CD4-positive, alpha-beta T cell treated with Interferon alpha-2 for 1 hour (primary cell): Measurements from ENCODE around the gene SKOR1.

Source experiments
- DNase-seq, 2 donors: peaks; one replicate each; pipeline ENCODE4 v3.0.0-alpha.2; 2020 to 2022

The SKOR1 gene

GRCh38 chr15:67796196-67797127, 28.8 kb upstream of the SKOR1 start:
- DNase-seq: no peak

GRCh38 chr15:67799801-67800205, 25.5 kb upstream of the SKOR1 start:
- no peak for DNase-seq

- DNase-seq: no peak
Observed at GRCh38 chr15:67801142-67801541, 24.2 kb upstream of the SKOR1 start.

GRCh38 chr15:67801926-67802914, 23.1 kb upstream of the SKOR1 start:
- DNase-seq: no peak

GRCh38 chr15:67803299-67803698, 22.0 kb upstream of the SKOR1 start:
- DNase-seq: no peak

- no peak for DNase-seq
Observed at GRCh38 chr15:67803996-67804843, 21.1 kb upstream of the SKOR1 start.

- DNase-seq: no peak
Observed at GRCh38 chr15:67805008-67805665, 20.2 kb upstream of the SKOR1 start.

- no peak for DNase-seq
Observed at GRCh38 chr15:67805666-67806516, 19.4 kb upstream of the SKOR1 start.

GRCh38 chr15:67806536-67806935, 18.8 kb upstream of the SKOR1 start:
- DNase-seq: no peak

GRCh38 chr15:67807141-67807540, 18.2 kb upstream of the SKOR1 start:
- no peak for DNase-seq

GRCh38 chr15:67807836-67808235, 17.5 kb upstream of the SKOR1 start:
- no peak for DNase-seq

GRCh38 chr15:67808821-67809220, 16.5 kb upstream of the SKOR1 start:
- no peak for DNase-seq

GRCh38 chr15:67809441-67809840, 15.9 kb upstream of the SKOR1 start:
- DNase-seq: no peak

GRCh38 chr15:67809866-67810265, 15.4 kb upstream of the SKOR1 start:
- no peak for DNase-seq

- DNase-seq: no peak
Observed at GRCh38 chr15:67812241-67812644, 13.1 kb upstream of the SKOR1 start.

- DNase-seq: no peak
Observed at GRCh38 chr15:67813104-67813634, 12.1 kb upstream of the SKOR1 start.

GRCh38 chr15:67815036-67815592, 10.2 kb upstream of the SKOR1 start:
- DNase-seq: no peak

GRCh38 chr15:67816668-67817067, 8.6 kb upstream of the SKOR1 start:
- DNase-seq: no peak

- no peak for DNase-seq
Observed at GRCh38 chr15:67818464-67818863, 6.8 kb upstream of the SKOR1 start.

GRCh38 chr15:67819636-67820035, 5.7 kb upstream of the SKOR1 start:
- DNase-seq: no peak
